Measurements from ENCODE around the gene PLEK.

DNA sequence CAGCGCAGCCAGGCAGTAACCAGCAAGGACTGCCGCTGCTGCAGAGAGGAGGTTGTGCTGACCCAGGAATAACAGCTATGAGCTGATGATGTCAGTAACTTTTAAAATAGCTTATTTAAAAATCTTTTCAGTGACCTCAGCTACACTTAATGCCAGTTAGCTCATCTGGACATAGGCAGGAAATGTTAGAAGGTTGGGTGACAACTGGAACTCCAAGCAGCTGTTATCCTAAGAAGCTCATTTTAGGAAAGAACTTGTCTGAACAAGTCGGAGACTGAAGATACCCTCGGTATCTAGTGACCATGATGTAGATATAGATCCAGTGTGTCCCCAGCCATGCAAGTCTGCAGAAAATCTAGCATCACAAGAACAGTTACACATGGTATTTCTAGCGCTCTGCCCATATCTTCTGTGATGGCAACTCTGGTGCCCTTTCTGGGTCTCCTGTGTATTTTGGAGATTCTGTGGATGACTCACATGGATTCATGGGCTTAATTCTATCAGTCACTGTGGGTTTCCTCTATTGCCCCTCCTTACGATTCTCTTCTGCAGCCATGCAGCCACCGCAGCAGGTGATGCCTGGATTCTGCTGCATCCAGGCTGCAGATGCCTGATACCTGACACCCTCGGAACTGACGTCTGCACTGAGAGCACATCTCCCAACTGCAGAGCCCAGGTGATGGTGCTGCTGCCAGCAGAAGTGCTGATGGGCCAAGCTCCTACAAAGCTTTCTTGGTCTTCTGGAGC is 19.8 kb upstream of the PLEK start:
- no peak for TF ChIP-seq POLR2A (IDR thresholded peaks at IDR 0.05)
- TF ChIP-seq, protein P1, sequence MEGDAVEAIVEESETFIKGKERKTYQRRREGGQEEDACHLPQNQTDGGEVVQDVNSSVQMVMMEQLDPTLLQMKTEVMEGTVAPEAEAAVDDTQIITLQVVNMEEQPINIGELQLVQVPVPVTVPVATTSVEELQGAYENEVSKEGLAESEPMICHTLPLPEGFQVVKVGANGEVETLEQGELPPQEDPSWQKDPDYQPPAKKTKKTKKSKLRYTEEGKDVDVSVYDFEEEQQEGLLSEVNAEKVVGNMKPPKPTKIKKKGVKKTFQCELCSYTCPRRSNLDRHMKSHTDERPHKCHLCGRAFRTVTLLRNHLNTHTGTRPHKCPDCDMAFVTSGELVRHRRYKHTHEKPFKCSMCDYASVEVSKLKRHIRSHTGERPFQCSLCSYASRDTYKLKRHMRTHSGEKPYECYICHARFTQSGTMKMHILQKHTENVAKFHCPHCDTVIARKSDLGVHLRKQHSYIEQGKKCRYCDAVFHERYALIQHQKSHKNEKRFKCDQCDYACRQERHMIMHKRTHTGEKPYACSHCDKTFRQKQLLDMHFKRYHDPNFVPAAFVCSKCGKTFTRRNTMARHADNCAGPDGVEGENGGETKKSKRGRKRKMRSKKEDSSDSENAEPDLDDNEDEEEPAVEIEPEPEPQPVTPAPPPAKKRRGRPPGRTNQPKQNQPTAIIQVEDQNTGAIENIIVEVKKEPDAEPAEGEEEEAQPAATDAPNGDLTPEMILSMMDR (IDR thresholded peaks at IDR 0.05), result no peak

Data from right lobe of liver (tissue), 4 donors.